ENCODE measurements around the gene CFHR5.

CFHR5 gene

DNA sequence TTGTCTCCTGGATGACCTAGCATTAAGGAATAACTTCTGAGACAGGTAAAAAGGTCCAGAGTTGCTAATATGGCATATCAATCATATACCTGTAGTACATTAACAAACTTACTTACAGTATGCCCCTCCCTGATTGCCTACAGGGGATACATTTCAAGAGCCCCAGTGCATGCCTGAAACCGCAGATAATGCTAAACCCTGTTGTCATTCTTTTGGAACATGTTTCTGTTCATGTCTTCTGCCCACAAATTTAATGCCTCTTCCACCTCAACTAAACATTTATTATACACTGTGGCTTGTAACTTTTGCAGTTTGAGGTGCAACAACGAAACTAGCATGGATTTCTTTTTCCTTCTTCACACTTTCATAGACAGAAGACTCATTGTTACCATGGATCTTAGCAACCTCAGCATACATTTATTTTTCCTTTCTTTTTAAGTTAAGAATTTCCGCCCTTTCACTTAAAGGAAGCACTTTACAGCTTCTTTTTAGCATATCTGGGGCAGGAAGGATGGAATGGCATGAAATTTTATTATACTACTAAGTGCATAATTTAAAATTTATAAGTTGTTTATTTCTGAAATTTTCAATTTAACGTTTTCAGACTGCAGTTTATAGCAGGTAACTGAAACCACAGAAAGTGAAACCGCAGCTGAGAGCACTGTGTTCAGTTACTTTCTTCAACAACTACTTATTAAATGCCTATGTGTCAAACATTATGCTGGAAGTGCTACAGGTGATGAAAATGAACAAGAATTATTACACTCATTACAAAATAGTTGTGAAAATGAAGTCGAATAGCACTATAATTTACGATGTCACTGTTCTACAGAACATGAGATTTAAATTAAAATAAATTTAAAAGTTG, 64.4 kb downstream of the CFHR5 start:
- no peak for TF ChIP-seq SIN3A (IDR thresholded peaks at IDR 0.05; ENCODE audit: borderline replicate concordance, insufficient read depth, low read length)
- TF ChIP-seq TAF1 (IDR thresholded peaks at IDR 0.05; ENCODE audit: borderline replicate concordance, insufficient read depth, low read length) = no peak
- TF ChIP-seq, protein P1, sequence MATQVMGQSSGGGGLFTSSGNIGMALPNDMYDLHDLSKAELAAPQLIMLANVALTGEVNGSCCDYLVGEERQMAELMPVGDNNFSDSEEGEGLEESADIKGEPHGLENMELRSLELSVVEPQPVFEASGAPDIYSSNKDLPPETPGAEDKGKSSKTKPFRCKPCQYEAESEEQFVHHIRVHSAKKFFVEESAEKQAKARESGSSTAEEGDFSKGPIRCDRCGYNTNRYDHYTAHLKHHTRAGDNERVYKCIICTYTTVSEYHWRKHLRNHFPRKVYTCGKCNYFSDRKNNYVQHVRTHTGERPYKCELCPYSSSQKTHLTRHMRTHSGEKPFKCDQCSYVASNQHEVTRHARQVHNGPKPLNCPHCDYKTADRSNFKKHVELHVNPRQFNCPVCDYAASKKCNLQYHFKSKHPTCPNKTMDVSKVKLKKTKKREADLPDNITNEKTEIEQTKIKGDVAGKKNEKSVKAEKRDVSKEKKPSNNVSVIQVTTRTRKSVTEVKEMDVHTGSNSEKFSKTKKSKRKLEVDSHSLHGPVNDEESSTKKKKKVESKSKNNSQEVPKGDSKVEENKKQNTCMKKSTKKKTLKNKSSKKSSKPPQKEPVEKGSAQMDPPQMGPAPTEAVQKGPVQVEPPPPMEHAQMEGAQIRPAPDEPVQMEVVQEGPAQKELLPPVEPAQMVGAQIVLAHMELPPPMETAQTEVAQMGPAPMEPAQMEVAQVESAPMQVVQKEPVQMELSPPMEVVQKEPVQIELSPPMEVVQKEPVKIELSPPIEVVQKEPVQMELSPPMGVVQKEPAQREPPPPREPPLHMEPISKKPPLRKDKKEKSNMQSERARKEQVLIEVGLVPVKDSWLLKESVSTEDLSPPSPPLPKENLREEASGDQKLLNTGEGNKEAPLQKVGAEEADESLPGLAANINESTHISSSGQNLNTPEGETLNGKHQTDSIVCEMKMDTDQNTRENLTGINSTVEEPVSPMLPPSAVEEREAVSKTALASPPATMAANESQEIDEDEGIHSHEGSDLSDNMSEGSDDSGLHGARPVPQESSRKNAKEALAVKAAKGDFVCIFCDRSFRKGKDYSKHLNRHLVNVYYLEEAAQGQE (IDR thresholded peaks at IDR 0.05; ENCODE audit: insufficient read depth in 1 of 2, low read depth in 2 of 2, low read length in 2 of 2) = no peak
- no peak for TF ChIP-seq POLR2AphosphoS5 (IDR thresholded peaks at IDR 0.05; ENCODE audit: low read depth, low read length)
- TF ChIP-seq FOXP2 (optimal IDR thresholded peaks at IDR 0.05; ENCODE audit: borderline replicate concordance, extremely low read depth, extremely low read length, insufficient read depth) = no peak

DNA sequence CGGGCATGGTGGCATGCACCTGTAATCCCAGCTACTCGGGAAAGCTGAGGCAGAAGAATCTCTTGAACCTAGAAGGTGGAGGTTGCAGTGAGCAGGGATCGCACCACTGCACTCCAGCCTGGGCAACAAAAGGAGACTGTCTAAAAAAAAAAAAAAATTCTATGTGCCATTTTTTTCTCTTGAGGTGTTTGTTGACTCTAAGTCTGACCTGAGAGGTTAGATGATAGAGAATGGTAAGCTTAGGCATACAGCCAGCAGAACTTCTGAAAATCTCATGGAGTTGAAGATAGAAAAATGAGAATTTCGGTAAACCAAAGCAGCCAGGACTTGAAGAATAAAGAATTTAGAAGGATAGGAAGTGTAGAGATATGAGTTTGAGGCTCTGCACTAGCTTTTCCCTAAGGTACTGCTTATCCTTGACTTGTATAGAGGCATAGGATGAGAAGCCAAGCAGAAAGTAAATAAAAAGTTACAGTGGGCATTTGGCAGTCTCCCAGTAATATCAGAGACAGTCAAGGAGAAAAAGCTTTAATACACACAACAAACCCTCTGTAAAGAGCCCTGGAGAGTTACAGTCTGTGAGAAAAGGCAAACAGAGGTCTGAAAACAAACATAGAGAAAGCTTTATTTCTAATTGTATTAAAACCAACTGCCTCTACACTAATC, 65.5 kb downstream of the CFHR5 start:
- TF ChIP-seq FOXP2 (optimal IDR thresholded peaks at IDR 0.05; ENCODE audit: borderline replicate concordance, extremely low read depth, extremely low read length, insufficient read depth) (no peak), TAF1 (IDR thresholded peaks at IDR 0.05; ENCODE audit: borderline replicate concordance, insufficient read depth, low read length) (no peak), POLR2AphosphoS5 (IDR thresholded peaks at IDR 0.05; ENCODE audit: low read depth, low read length) (no peak), SIN3A (IDR thresholded peaks at IDR 0.05; ENCODE audit: borderline replicate concordance, insufficient read depth, low read length) (no peak)
- TF ChIP-seq, protein P1 (IDR thresholded peaks at IDR 0.05; ENCODE audit: insufficient read depth in 1 of 2, low read depth in 2 of 2, low read length in 2 of 2) = no peak

DNA sequence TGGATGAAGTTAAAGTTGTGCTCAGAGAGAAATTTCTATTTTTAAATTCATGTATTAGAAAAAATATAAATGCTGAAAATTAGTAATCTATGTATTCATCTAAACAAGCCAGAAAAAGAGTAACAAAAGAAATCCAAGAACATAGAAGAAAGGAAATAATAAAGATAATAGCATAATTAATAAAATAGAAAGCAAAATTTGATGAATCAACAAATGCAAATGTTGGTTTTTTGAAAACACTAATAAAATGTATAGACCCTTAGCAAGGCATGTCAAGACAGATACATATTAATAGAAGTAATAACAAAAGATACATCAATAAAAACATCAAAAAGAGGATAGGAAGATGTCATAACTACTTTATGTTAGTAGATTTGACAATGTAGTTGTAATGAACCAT, 71.7 kb downstream of the CFHR5 start:
- TF ChIP-seq POLR2AphosphoS5 (IDR thresholded peaks at IDR 0.05; ENCODE audit: low read depth, low read length) (no peak), SIN3A (IDR thresholded peaks at IDR 0.05; ENCODE audit: borderline replicate concordance, insufficient read depth, low read length) (no peak), TAF1 (IDR thresholded peaks at IDR 0.05; ENCODE audit: borderline replicate concordance, insufficient read depth, low read length) (no peak), FOXP2 (optimal IDR thresholded peaks at IDR 0.05; ENCODE audit: borderline replicate concordance, extremely low read depth, extremely low read length, insufficient read depth) (no peak)
- TF ChIP-seq, protein P1 (IDR thresholded peaks at IDR 0.05; ENCODE audit: insufficient read depth in 1 of 2, low read depth in 2 of 2, low read length in 2 of 2) = no peak

Measured in PFSK-1 (cell line).